ENCODE results near the gene AMN1. TPM values are rescaled to one million over a fixed set of nuclear protein-coding genes. Genes with fewer than 3 reads are reported as not detected.

The AMN1 gene
- total RNA-seq, 2 experiments from 2014 or later = 3.5 to 4.1 TPM

GRCh38 chr12:31669020-31669419 lies 59.8 kb downstream of the AMN1 start:
- no peak for TF ChIP-seq CTCF (IDR thresholded peaks at IDR 0.05)
- H3K36me3 Mint-ChIP-seq (ENCODE audit: low read depth) = peaks cover 14% of the 10 kb centered on the region
- no peak overlapping the region for H3K4me3 Mint-ChIP-seq
- H3K27ac Mint-ChIP-seq = no peak overlapping the region
- ChIA-PET CTCF (interaction anchor here (0.7 to 6.4 kb wide), 2 partner anchors 14 to 34 kb away, joined by 3 to 23 read pairs; no protein-coding TSS in a partner anchor), POLR2A (no interaction called here)
- ATAC-seq = no peak
- H3K4me1 Mint-ChIP-seq (ENCODE audit: low read depth) = no peaks in the 10 kb centered on the region
- intact Hi-C loops (cut with micrococcal nuclease) = no loop called here
- H3K27me3 Mint-ChIP-seq = no peaks in the 10 kb centered on the region
- H3K9me3 Mint-ChIP-seq = peaks cover 12% of the 10 kb centered on the region
- no peak for DNase-seq

GRCh38 chr12:31664038-31664437 lies 64.8 kb downstream of the AMN1 start:
- no peak for TF ChIP-seq CTCF (IDR thresholded peaks at IDR 0.05)
- Mint-ChIP-seq H3K36me3 (ENCODE audit: low read depth) (peaks cover 8% of the 10 kb centered on the region), H3K27ac (no peak overlapping the region), H3K4me1 (ENCODE audit: low read depth) (peaks cover 3% of the 10 kb centered on the region), H3K27me3 (no peaks in the 10 kb centered on the region), H3K9me3 (peaks cover 7% of the 10 kb centered on the region), H3K4me3 (no peak overlapping the region)
- DNase-seq = no peak
- ATAC-seq = no peak
- intact Hi-C loops (cut with micrococcal nuclease) = no loop called here
- ChIA-PET CTCF (interaction anchor here (0.8 kb wide), 1 partner anchor 11 kb away, joined by 3 read pairs; no protein-coding TSS in a partner anchor), POLR2A (no interaction called here)

- no peak overlapping the region for H3K4me3 Mint-ChIP-seq
- ATAC-seq = no peak
Observed at GRCh38 chr12:31663576-31663975, 65.2 kb downstream of the AMN1 start.

GRCh38 chr12:31662176-31662849 lies 66.5 kb downstream of the AMN1 start:
- POLR2A ChIA-PET = interaction anchor here (1.5 kb wide), 1 partner anchor 9 kb away, joined by 6 read pairs; no protein-coding TSS in a partner anchor
- DNase-seq = no peak
- CTCF ChIA-PET = interaction anchor here (0.7 to 1.0 kb wide), 2 partner anchors 10 to 650 kb away, joined by 3 read pairs; no protein-coding TSS in a partner anchor
- Mint-ChIP-seq H3K4me3 (no peak overlapping the region), H3K36me3 (ENCODE audit: low read depth) (peaks cover 4% of the 10 kb centered on the region), H3K4me1 (ENCODE audit: low read depth) (peaks cover 8% of the 10 kb centered on the region), H3K9me3 (peaks cover 2% of the 10 kb centered on the region), H3K27me3 (no peaks in the 10 kb centered on the region), H3K27ac (no peak overlapping the region)
- intact Hi-C loops (cut with micrococcal nuclease) = no loop called here
- no peak for ATAC-seq
- no peak for TF ChIP-seq CTCF (IDR thresholded peaks at IDR 0.05)

More at GRCh38 chr12:31663576-31663975, 65.2 kb downstream of the AMN1 start:
- Mint-ChIP-seq H3K27me3 (no peaks in the 10 kb centered on the region), H3K36me3 (ENCODE audit: low read depth) (peaks cover 4% of the 10 kb centered on the region), H3K9me3 (peaks cover 2% of the 10 kb centered on the region), H3K4me1 (ENCODE audit: low read depth) (peaks cover 4% of the 10 kb centered on the region), H3K27ac (no peak overlapping the region)
- no peak for DNase-seq
- intact Hi-C loops (cut with micrococcal nuclease) = no loop called here
- no peak for TF ChIP-seq CTCF (IDR thresholded peaks at IDR 0.05)
- POLR2A ChIA-PET = no interaction called here
- CTCF ChIA-PET = interaction anchor here (0.8 kb wide), 1 partner anchor 11 kb away, joined by 3 read pairs; no protein-coding TSS in a partner anchor

All from activated CD8-positive, alpha-beta T cell treated with anti-CD3 and anti-CD28 coated beads for 36 hours (primary cell).